ENCODE measurements around the gene IQSEC1. TPM values are rescaled to one million over a fixed set of nuclear protein-coding genes. Genes with fewer than 3 reads are reported as not detected.

IQSEC1 gene
- total RNA-seq, 1 donor from 2014 or later = 29.5 TPM

DNA sequence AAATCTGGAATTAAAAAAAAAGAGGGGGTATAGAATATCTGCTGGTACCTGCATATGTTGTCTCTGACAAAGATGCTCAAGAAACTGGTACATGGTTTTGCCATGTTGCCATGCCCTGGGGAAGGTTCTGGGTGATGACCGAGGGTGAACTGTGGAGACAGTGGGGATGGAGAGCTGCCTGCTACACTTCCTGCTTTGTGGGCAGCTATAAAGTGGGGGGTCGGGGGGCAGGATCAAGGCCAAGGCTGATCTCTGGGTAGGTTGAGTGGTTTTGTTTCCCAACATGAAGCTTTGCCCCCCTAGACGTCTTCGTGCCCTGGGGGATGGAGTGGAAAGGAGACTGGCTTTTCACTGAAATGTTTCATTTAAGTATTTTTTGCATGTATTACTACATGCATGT, 74.6 kb downstream of the IQSEC1 start:
- H2AFZ ChIP-seq (ENCODE audit: low read depth, low read length) = no peak overlapping the region
- no peak overlapping the region for H3K4me3 ChIP-seq (ENCODE audit: insufficient read depth, low read depth, low read length)
- H3K9me3 Mint-ChIP-seq (ENCODE audit: unreplicated experiment) = no peaks in the 10 kb centered on the region
- no peak overlapping the region for H3K27ac ChIP-seq (ENCODE audit: low read depth, low read length)
- no peaks in the 10 kb centered on the region for H3K36me3 Mint-ChIP-seq (ENCODE audit: low read depth, unreplicated experiment)
- H3K27me3 ChIP-seq (ENCODE audit: insufficient read depth, low read length) = no peaks in the 10 kb centered on the region
- peaks cover 12% of the 10 kb centered on the region for H3K4me1 Mint-ChIP-seq (ENCODE audit: low read depth, unreplicated experiment)
- no peak overlapping the region for H3K4me2 ChIP-seq (ENCODE audit: low read length)
- no peaks in the 10 kb centered on the region for H3K79me2 ChIP-seq (ENCODE audit: insufficient read depth, low read length)
- no peaks in the 10 kb centered on the region for H3K36me3 ChIP-seq (ENCODE audit: insufficient read depth, low read length)
- no peak overlapping the region for H3K27ac Mint-ChIP-seq (ENCODE audit: unreplicated experiment)
- H3K27me3 Mint-ChIP-seq (ENCODE audit: low read depth, unreplicated experiment) = peaks cover 5% of the 10 kb centered on the region
- TF ChIP-seq EZH2 (IDR thresholded peaks at IDR 0.05; ENCODE audit: insufficient read depth, low read length) = no peak
- TF ChIP-seq, protein P1, sequence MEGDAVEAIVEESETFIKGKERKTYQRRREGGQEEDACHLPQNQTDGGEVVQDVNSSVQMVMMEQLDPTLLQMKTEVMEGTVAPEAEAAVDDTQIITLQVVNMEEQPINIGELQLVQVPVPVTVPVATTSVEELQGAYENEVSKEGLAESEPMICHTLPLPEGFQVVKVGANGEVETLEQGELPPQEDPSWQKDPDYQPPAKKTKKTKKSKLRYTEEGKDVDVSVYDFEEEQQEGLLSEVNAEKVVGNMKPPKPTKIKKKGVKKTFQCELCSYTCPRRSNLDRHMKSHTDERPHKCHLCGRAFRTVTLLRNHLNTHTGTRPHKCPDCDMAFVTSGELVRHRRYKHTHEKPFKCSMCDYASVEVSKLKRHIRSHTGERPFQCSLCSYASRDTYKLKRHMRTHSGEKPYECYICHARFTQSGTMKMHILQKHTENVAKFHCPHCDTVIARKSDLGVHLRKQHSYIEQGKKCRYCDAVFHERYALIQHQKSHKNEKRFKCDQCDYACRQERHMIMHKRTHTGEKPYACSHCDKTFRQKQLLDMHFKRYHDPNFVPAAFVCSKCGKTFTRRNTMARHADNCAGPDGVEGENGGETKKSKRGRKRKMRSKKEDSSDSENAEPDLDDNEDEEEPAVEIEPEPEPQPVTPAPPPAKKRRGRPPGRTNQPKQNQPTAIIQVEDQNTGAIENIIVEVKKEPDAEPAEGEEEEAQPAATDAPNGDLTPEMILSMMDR (IDR thresholded peaks at IDR 0.05; ENCODE audit: insufficient read depth, low read depth, low read length) = no peak
- H3K9ac ChIP-seq (ENCODE audit: low read length) = no peak overlapping the region
- DNase-seq (ENCODE audit: low read depth) (no peak), FAIRE-seq (no peak)
- no peak overlapping the region for H3K4me3 Mint-ChIP-seq (ENCODE audit: unreplicated experiment)
- peaks cover 9% of the 10 kb centered on the region for H3K4me1 ChIP-seq (ENCODE audit: insufficient read depth, low read length)
- no peaks in the 10 kb centered on the region for H3K9me3 ChIP-seq (ENCODE audit: insufficient read depth, low read depth, low read length)
- peaks cover 3% of the 10 kb centered on the region for H4K20me1 ChIP-seq (ENCODE audit: insufficient read depth, low read length)

DNA sequence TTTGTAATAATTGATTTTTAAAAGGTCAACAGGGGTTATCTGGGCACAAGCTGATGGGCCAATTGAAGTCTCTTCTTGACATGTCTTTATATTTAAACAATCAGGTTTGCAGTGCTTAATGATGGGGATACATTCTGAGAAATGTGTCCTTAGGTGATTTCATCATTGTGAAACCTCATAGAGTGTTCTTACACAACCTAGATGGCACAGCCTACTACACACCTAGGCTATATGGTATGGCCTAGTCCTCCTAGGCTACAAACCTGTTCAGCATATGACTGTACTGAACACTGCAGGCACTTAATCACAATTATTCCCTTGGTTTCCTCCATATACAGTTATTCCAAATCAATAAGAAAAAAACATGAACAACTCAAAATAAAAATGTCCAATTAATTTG, 75.8 kb downstream of the IQSEC1 start:
- peaks cover under 1% of the 10 kb centered on the region for H3K4me1 ChIP-seq (ENCODE audit: insufficient read depth, low read length)
- H2AFZ ChIP-seq (ENCODE audit: low read depth, low read length) = no peak overlapping the region
- no peaks in the 10 kb centered on the region for H3K9me3 ChIP-seq (ENCODE audit: insufficient read depth, low read depth, low read length)
- Mint-ChIP-seq H3K27me3 (ENCODE audit: low read depth, unreplicated experiment) (peaks cover 5% of the 10 kb centered on the region), H3K4me1 (ENCODE audit: low read depth, unreplicated experiment) (peaks cover 9% of the 10 kb centered on the region), H3K36me3 (ENCODE audit: low read depth, unreplicated experiment) (no peaks in the 10 kb centered on the region), H3K9me3 (ENCODE audit: unreplicated experiment) (no peaks in the 10 kb centered on the region), H3K4me3 (ENCODE audit: unreplicated experiment) (no peak overlapping the region), H3K27ac (ENCODE audit: unreplicated experiment) (no peak overlapping the region)
- no peaks in the 10 kb centered on the region for H3K27me3 ChIP-seq (ENCODE audit: insufficient read depth, low read length)
- DNase-seq (ENCODE audit: low read depth) = no peak
- no peak overlapping the region for H3K4me3 ChIP-seq (ENCODE audit: insufficient read depth, low read depth, low read length)
- no peak overlapping the region for H3K9ac ChIP-seq (ENCODE audit: low read length)
- no peak overlapping the region for H3K4me2 ChIP-seq (ENCODE audit: low read length)
- no peak overlapping the region for H3K27ac ChIP-seq (ENCODE audit: low read depth, low read length)
- no peak for FAIRE-seq
- H3K79me2 ChIP-seq (ENCODE audit: insufficient read depth, low read length) = no peaks in the 10 kb centered on the region
- peaks cover 7% of the 10 kb centered on the region for H4K20me1 ChIP-seq (ENCODE audit: insufficient read depth, low read length)
- H3K36me3 ChIP-seq (ENCODE audit: insufficient read depth, low read length) = no peaks in the 10 kb centered on the region
- TF ChIP-seq EZH2 (IDR thresholded peaks at IDR 0.05; ENCODE audit: insufficient read depth, low read length) = no peak
- TF ChIP-seq, protein P1 (IDR thresholded peaks at IDR 0.05; ENCODE audit: insufficient read depth, low read depth, low read length) = no peak

DNA sequence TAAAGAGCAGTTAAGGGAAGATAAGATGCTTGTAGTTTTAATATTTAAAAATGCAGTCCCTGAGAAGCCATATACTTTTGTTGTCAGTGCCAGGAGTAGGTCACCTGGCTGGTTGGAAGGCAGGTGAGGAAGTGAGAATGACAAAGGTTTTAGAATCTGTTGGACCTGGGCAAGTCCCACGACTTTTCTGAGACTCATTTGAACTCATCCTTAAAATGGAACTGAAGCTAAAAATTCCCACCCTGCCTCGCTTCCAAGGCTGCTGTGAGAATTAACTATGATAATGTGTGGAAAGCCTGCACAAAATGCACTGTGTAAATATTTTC, 77.1 kb downstream of the IQSEC1 start:
- peaks cover 7% of the 10 kb centered on the region for H4K20me1 ChIP-seq (ENCODE audit: insufficient read depth, low read length)
- Mint-ChIP-seq H3K4me3 (ENCODE audit: unreplicated experiment) (no peak overlapping the region), H3K27ac (ENCODE audit: unreplicated experiment) (no peak overlapping the region), H3K36me3 (ENCODE audit: low read depth, unreplicated experiment) (no peaks in the 10 kb centered on the region), H3K4me1 (ENCODE audit: low read depth, unreplicated experiment) (peaks cover 13% of the 10 kb centered on the region), H3K27me3 (ENCODE audit: low read depth, unreplicated experiment) (peaks cover 5% of the 10 kb centered on the region), H3K9me3 (ENCODE audit: unreplicated experiment) (no peaks in the 10 kb centered on the region)
- FAIRE-seq (no peak), DNase-seq (ENCODE audit: low read depth) (no peak)
- H3K27me3 ChIP-seq (ENCODE audit: insufficient read depth, low read length) = no peaks in the 10 kb centered on the region
- H3K4me1 ChIP-seq (ENCODE audit: insufficient read depth, low read length) = peaks cover 7% of the 10 kb centered on the region
- no peak overlapping the region for H3K27ac ChIP-seq (ENCODE audit: low read depth, low read length)
- no peak overlapping the region for H3K4me3 ChIP-seq (ENCODE audit: insufficient read depth, low read depth, low read length)
- H3K9ac ChIP-seq (ENCODE audit: low read length) = no peak overlapping the region
- no peaks in the 10 kb centered on the region for H3K79me2 ChIP-seq (ENCODE audit: insufficient read depth, low read length)
- H3K9me3 ChIP-seq (ENCODE audit: insufficient read depth, low read depth, low read length) = no peaks in the 10 kb centered on the region
- no peak overlapping the region for H3K4me2 ChIP-seq (ENCODE audit: low read length)
- H2AFZ ChIP-seq (ENCODE audit: low read depth, low read length) = no peak overlapping the region
- H3K36me3 ChIP-seq (ENCODE audit: insufficient read depth, low read length) = no peaks in the 10 kb centered on the region
- TF ChIP-seq, protein P1 (IDR thresholded peaks at IDR 0.05; ENCODE audit: insufficient read depth, low read depth, low read length) = no peak
- TF ChIP-seq EZH2 (IDR thresholded peaks at IDR 0.05; ENCODE audit: insufficient read depth, low read length) = no peak
